Activated CD8-positive, alpha-beta memory T cell treated with anti-CD3 and anti-CD28 coated beads, Interleukin-2, amount 50 U/mL, for 48 hours (primary cell): ENCODE data around the gene MKI67.
"Not testable (repeated sequence)": the region's sequence is repeated elsewhere in the genome, so short reads cannot be mapped to it uniquely, and the experiment has no call there.

Experiments used
- DNase-seq: peaks from one replicate; pipeline ENCODE4 v3.0.0-alpha.2; 2020

Gene MKI67

DNA sequence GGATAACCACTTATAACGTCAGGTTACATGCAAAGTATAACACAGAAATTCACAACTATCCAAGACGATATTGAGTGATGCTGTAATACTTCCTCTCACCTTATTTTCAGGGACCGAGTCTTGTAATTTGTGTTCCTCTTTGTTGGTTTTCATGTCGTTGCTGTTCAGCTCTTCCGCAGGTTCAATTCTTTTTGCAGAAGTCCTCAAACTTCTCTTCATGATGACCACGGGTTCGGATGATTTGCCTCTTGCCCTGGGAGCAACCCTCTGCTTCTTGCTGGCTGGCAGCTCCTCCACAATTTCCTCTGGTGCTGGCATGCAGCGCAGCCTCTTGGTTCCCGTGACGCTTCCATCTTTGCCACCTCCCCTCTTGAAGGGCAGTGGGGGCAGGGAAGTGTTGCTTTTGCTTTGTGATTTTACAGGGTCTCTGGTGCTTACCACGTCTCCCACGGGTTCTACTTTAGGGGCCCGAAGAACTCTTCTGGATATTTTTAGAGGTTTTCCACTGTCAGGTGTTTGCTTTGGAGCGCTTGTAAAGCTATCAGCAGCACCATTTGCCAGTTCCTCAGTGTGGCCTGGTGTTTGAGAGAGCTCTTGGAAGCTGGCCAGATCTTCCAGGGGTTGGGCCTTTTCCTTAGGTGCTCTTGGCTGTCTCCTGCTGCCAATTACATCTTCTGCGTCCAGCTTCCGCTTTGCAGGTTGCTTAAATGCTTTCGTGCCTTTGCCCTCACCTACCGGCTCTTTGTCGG lies 23.6 kb downstream of the MKI67 start:
- DNase-seq, result peak; percentile 43

DNA sequence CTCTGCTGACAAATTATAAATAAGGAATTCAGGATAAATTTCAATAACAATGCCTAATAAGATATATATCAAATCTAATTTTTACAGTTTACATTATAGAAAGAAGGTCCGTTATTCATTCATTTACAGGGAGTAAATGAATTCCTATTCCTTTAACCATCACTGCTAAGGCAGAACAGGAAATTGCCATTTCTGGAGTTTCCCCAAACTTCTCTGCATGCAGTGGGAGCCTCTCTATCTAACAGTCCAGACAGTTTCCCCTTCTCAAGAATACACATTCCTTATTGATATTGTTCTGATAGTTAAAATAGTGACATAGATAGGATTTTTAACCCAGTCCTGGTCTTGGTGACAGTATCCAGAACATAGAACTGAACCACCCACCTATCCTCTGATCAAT lies 24.3 kb downstream of the MKI67 start:
- no peak for DNase-seq

- peak; percentile 44 for DNase-seq
Measured at GRCh38 chr10:128099901-128100300, 26.3 kb downstream of the MKI67 start.

- DNase-seq, result peak; percentile 50
Measured at GRCh38 chr10:128098631-128099030, 27.6 kb downstream of the MKI67 start.

- DNase-seq, result peak; percentile 44
Measured at GRCh38 chr10:128097783-128098182, 28.4 kb downstream of the MKI67 start.

DNA sequence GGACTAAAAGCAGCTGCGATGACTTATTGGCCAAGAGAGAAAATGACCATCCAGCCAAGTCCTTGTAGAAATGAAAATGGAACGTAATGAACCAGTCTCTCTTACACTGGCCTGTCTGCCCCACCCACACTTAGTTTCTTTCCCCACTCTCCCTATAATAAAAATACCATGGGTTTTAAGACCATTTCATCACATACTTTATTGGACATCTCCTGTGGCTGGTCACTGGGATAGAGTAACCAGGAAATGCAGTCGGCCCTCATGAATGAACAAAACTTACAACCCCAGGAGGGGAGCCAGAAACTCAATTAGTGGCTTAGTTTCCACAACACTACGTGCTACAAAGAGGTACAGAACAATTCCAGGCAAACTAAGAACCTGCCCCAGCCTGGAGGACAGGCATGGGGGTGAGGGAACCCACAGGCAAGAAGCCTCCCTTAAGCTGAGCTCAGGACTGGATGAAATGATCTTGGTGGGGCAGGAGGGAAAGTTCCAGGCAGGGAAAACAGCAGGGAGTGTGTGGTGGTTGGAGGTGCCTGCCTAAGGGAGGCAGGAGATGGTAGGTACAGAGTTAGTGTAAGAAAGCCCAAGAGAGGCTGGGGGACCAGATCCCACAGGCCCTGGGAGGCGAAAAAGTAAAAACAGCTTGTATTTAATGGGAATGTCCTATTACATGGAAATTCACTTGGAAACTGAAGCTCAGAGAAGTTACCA lies 29.6 kb downstream of the MKI67 start:
- no peak for DNase-seq

DNA sequence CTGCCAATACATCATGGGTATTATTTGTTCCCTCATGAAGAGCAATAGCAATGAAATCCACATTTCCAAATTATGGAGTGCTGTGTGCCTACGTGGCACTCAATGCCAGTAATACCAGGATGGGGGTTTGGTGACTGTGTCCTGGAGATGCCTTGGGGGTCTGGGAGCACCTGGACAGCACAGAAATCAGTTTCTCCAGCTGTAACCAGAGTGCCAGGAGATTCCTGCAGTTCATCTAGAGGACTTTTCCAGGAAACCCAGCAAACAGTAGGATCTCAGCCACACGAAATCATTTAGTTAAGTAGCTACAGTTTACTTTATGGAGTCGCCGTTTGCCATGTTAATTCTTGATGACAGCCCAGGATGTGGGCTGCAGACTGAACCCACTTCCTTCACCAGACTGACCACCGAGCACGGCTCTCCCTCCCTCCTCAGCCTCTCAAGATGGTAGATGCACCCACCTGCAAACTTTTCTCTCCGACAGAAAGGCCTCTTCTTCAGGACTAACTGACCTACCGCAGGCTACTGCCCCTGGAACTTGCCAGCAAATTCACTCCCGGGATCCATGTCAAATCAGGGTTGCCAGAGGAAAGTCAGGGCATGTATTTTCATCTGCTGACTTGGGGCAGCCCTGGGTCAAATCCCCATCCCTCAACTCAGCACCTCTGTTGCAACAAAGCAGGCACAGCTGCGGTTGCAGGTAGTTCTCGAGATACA lies 30.3 kb downstream of the MKI67 start:
- DNase-seq, result no peak

DNA sequence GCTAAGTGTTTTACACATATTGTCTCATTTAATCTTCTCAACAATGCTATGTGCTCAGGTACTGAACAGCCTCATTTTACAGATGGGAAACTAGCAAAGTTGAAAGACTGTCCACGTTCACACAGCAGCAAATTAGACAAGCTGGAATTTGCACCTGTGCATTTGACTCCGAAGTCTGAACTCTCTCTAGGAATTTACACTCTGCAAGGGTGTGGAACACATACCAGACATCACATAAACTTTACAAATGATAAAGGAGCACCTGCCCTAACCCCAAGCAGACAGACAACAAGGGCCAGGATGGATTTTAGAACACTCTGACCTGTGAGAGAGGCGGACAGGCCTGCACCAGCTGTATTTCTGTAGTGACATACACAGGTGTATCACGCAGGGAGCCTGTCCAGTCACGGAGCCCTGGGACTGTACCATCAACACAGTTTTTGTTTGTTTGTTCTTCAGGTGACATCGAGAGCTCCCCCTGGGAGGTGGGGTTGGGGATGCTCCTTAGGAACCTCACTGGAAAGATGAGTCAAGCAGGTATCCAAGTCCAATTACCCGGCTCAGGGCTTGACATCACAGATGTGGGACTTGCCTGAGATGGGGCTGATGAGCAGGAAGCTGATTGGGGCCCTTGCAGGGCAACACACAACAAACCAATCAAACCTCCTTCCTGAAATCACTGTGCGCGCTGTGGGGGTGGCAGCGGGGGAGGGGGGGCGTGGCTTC lies 31.0 kb downstream of the MKI67 start:
- no peak for DNase-seq

- not testable (repeated sequence) for DNase-seq
Measured at GRCh38 chr10:128094596-128094995, 31.6 kb downstream of the MKI67 start.

DNA sequence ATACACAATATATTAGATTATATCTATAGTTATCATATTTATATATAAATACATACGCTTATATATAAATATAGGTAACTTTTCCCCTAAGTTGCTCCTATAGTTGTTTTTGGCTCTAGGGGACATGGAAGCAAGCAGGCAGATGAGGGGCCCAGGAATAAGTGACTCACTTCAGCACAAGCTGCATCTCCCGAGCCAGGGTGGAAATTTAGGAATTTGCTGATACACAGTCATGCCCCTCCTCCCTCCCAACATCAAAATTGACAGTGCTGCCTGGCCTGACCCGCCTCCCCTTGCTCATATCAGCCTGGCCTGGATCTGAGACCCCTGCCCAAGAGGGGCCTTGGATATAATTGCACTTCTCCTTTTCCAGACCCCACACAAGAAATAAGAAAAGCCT lies 33.8 kb downstream of the MKI67 start:
- DNase-seq, result no peak

DNA sequence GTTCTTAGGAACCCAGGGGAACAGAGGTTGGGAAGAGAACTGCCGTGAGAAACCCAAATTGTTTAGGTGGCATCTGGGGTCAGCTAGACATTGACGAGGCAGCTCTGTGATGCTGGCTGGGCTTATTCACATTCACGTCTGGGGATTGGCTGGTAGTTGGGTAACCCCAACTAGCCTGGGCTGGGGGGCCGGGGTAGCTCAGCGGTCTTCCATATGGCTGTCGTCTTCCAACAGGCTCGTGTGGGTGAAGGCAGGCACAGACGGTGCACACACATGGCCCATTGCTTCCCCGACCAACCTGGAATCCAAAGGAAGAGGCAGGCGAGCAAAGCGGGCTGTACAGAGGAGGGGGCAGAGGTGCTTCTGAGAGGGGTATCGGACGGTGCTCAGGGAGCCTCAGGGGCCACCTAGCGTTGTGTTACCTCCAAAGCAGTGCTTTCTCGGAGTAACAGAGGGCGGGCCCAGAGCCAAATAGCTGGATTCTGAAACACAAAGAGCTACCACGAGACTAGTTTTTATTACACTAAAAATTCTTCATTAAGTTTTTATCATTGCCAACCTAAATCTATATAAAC lies 34.5 kb downstream of the MKI67 start:
- no peak for DNase-seq

- no peak for DNase-seq
Measured at GRCh38 chr10:128087884-128088709, 38.1 kb downstream of the MKI67 start.

GRCh38 chr10:128087146-128087883 lies 38.9 kb downstream of the MKI67 start:
- DNase-seq, result no peak

- no peak for DNase-seq
Measured at GRCh38 chr10:128086003-128086863, 40.0 kb downstream of the MKI67 start.

DNA sequence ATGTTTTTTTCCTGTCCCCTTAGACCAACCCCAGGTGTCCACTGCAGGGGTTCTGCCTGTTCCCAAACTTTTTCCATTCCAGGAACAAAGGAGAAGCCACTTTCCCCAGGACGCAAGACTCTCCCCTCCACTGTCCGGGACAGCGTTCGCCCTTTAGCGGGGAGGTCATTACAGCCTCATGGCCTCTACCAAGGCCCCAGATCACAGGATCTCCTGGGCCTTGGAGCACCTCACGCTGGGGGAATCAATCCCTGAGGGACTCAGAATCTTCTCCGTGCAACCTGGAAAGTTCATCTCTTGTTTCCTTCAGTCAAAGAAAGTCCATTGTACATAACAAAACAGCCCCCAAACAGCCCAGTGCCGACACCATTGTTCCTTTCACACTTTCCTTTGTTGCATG lies 41.2 kb downstream of the MKI67 start:
- no peak for DNase-seq

GRCh38 chr10:128084364-128084763 lies 41.9 kb downstream of the MKI67 start:
- DNase-seq, result peak; percentile 41

DNA sequence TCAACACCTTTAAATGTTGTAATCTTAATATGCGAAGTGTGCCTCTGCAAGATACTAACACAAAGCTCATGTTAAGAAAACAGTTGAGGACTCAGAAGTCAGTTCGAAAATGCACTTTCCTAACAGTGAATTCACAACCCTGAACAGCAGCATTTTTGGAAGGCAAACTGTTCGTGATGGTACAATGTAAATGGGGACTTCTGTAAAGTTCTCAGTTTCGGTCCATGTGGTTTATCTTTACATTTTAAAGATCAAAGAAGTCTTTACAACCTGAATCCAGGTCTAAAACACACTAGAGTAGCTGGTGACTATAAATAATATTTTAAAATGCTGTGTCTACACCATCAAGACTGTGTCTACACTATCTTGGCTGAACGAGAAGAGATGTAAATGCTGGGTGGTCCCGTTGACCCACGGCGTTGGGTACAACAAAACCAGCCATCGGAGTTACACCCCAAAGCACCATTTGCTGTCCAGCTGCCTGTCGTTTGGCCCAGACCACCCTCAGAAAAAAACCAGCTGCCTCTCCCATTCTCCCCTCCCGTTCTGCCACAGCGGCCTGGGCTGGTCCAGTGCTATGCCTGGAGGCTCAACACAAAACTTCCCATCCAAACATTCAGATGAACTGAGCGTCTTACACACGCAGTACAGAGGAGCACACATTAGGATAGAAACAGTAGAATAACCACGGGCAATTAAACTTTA lies 42.9 kb downstream of the MKI67 start:
- peak; percentile 33 for DNase-seq

DNA sequence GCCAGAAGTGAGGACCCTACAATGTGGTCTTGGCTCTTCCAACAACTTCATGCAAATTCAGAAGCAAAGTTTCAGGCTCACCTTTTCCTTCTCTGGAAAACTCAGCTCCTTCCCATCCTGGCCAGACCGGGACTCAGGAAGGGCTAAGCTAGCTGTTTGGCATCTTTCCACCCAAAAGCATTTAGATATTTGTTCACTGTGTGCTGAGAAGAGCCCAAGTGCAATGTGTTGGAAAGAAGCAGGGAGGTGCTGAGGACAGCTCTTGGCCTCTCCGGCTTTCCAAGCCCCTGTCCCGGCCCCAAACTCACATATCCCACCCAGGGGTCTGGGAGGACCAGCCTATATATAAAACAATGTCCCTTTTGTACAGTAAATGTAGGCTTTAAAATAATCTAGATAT lies 44.5 kb downstream of the MKI67 start:
- no peak for DNase-seq

DNA sequence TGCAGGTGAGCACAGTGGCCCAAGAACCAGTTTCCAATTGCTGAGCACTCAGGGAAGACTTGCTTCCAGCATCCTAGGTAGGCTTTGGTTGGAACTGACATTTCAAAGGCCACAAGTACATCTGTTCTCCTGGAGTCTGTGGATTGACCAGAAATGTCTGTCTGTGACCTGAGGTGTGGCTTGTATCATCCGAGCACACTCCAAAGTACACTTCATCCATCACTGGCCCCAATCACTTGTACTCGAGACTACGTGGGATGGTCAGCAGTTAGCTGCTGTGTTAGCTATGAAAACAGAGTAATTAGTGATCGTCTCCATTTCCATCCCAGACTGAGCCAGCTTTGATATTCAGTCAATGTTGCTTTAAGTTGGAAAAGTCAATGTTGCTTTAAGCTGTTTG lies 45.0 kb downstream of the MKI67 start:
- peak; percentile 39 for DNase-seq
